22Rv1 (cell line): ENCODE results near the gene PTPRR.

Experiments
- H3K27ac ChIP-seq: fragments of 450-650 bp; 2 replicates; pipeline ENCODE4 v1.5.1; 2017
- CTCF ChIP-seq: fragments of 450-650 bp; IDR thresholded peaks from 2 replicates; pipeline ENCODE4 v1.5.1; 2017; ENCODE audit warnings: mild to moderate bottlenecking
- ZFX ChIP-seq: fragments of 450-650 bp; IDR thresholded peaks from 2 replicates; pipeline ENCODE4 v1.6.1; 2017; ENCODE audit warnings: antibody characterized with exemption, borderline replicate concordance

The PTPRR gene

DNA sequence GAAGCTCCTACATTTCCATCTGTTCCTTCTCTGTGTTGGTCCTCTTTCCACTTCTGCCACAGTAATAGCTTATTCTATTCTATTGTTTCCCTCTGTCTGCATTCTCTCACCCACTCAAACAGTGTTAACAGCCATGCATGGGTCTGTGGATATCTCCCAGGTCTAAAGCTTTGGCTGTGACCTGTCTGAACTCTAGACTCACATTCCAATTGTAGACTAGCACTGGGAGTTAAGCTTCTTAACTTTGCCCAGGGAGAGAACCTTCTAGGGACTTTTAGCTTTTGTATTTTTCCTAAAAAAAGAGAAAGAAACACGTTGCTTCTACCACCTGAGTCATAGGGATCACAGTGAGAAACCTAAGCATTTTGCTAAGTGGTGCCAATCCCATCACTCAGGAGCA is 36.7 kb downstream of the PTPRR start:
- no peak overlapping the region for H3K27ac ChIP-seq
- no peak for TF ChIP-seq ZFX
- no peak for TF ChIP-seq CTCF

DNA sequence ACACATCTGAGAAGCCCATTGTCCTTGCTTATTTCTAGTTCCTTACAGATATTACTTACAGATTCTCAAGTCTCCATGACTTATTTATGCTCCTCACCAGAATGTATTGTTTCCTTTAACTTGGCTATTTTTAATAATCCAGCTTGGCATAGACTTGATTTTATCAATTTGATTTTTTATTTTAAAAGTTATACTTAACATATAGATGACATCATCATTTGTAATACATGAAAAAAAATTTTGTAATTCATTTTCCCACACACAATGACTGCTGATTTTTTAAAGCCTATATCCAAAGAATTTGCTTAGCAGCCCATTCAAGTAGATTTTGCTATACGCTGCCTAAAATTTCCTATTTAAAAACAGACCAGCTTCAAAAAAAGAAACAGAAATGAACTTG is 39.8 kb downstream of the PTPRR start:
- H3K27ac ChIP-seq: no peak overlapping the region
- no peak for TF ChIP-seq CTCF
- TF ChIP-seq ZFX: no peak

GRCh38 chr12:70876952-70877351 is 43.6 kb downstream of the PTPRR start:
- no peak overlapping the region for H3K27ac ChIP-seq
- no peak for TF ChIP-seq ZFX
- no peak for TF ChIP-seq CTCF

- H3K27ac ChIP-seq: no peak overlapping the region
- TF ChIP-seq CTCF (no peak), ZFX (no peak)
Measured at GRCh38 chr12:70875628-70876027, 44.9 kb downstream of the PTPRR start.

GRCh38 chr12:70854881-70855568 is 65.5 kb downstream of the PTPRR start:
- no peak overlapping the region for H3K27ac ChIP-seq
- TF ChIP-seq ZFX (no peak), CTCF (no peak)

DNA sequence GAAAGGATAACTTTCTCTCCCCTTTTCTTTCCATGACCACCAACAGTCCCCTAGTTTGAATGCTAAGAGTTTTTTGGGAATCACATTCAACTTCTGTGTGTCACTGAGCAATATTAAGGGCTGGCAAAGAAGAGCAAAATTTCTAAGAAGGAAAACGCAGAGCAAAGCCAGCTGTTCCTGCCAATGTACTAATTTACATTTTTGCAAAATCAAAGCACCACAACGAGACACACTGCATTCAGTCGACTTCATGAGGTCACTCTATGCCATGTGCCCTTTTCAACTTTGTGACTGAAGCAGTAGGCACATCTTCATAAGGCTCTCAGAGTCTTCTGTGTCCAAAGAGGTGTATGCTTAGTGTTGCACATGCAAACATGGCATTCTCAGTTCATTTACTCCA is 66.4 kb downstream of the PTPRR start:
- TF ChIP-seq ZFX: no peak
- TF ChIP-seq CTCF: no peak
- no peak overlapping the region for H3K27ac ChIP-seq

- TF ChIP-seq ZFX: no peak
- TF ChIP-seq CTCF: no peak
- H3K27ac ChIP-seq: no peak overlapping the region
Measured at GRCh38 chr12:70853326-70853725, 67.2 kb downstream of the PTPRR start.
